B cell (primary cell): Measurements from ENCODE around the gene IL22RA1. TPM values are rescaled to one million over a fixed set of nuclear protein-coding genes. Genes with fewer than 3 reads are reported as not detected.

Experiments
- ATAC-seq: fragments of 200-7000 bp; cut with Tn5 transposase; one replicate; pipeline ENCODE4 v1.10.0; 2021; ENCODE audit warnings: low read depth, mild to moderate bottlenecking, moderate number of reproducible peaks, moderate library complexity
- CTCF ChIA-PET: fragments of 350-600 bp; sonication (Branson Sonifier 250); formaldehyde crosslinking; loops from one replicate; lab custom pipeline; 2021; ENCODE audit warnings: antibody characterized with exemption, inconsistent platforms; lab: Charles Lee
- POLR2A ChIA-PET: fragments of 350-600 bp; sonication (Branson Sonifier 250); formaldehyde crosslinking; loops from one replicate; lab custom pipeline; 2021; ENCODE audit warnings: antibody characterized with exemption; lab: Charles Lee
- DNase-seq: peaks from one replicate; pipeline ENCODE4 v3.0.0; 2013
- H2AFZ ChIP-seq: 2 replicates; pipeline ENCODE4 v1.6.1; 2012; ENCODE audit warnings: mild to moderate bottlenecking, low read depth, low read length; ENCODE audit not compliant: insufficient read depth, poor library complexity, severe bottlenecking
- H3K27ac ChIP-seq, 2 donors: 1 replicate in 1 of 2; 2 replicates in 1 of 2; pipeline ENCODE4 v1.5.1; 2012 to 2013; ENCODE audit warnings: low read length in 2 of 2, mild to moderate bottlenecking in 2 of 2, moderate library complexity in 1 of 2
- H3K27me3 ChIP-seq, 4 experiments: fragments of 200-600 bp in 1 of 4; sonication (generic) in 1 of 4; replicated peaks in 1 of 4; 1 replicate in 2 of 4; 2 replicates in 2 of 4; pipeline versions ENCODE4 v1.6.1 to v1.7.0; 2013 to 2016; ENCODE audit warnings: low read length in 3 of 4, mild to moderate bottlenecking in 2 of 4, mixed read lengths in 1 of 4, moderate library complexity in 1 of 4; ENCODE audit not compliant: insufficient read depth in 4 of 4, control insufficient read depth in 3 of 4; ENCODE audit errors: control extremely low read depth in 1 of 4
- H3K36me3 ChIP-seq, 2 experiments: replicated peaks in 1 of 2; 1 replicate in 1 of 2; 2 replicates in 1 of 2; pipeline versions ENCODE4 v1.6.1 to v1.7.1; 2013; ENCODE audit warnings: low read length in 1 of 2; ENCODE audit not compliant: insufficient read depth in 2 of 2, control insufficient read depth in 1 of 2; ENCODE audit errors: control extremely low read depth in 1 of 2, extremely low read depth in 1 of 2
- H3K4me1 ChIP-seq, 2 donors: fragments of 200-600 bp in 1 of 2; sonication (generic) in 1 of 2; 1 replicate in 1 of 2; 2 replicates in 1 of 2; pipeline versions ENCODE4 v1.5.1 to v1.6.1; 2013 to 2017; ENCODE audit warnings: low read length in 2 of 2; ENCODE audit not compliant: control insufficient read depth in 2 of 2, insufficient read depth in 2 of 2
- H3K4me2 ChIP-seq: replicated peaks from 2 replicates; pipeline ENCODE3; 2012; ENCODE audit warnings: mild to moderate bottlenecking, low read depth, low read length; ENCODE audit not compliant: poor library complexity, severe bottlenecking
- H3K4me3 ChIP-seq, 5 experiments: fragments of 200-600 bp in 1 of 5; sonication (generic) in 1 of 5; 1 replicate in 3 of 5; 2 replicates in 2 of 5; pipeline versions ENCODE4 v1.5.1 to v1.7.0; 2011 to 2016; ENCODE audit warnings: low read length in 4 of 5, mild to moderate bottlenecking in 4 of 5, low read depth in 2 of 5, control low read depth in 1 of 5, moderate library complexity in 1 of 5; ENCODE audit not compliant: insufficient read depth in 1 of 5; ENCODE audit errors: control extremely low read depth in 1 of 5, extremely low read depth in 1 of 5
- H3K79me2 ChIP-seq: fragments of 200-600 bp; sonication (generic); one replicate; pipeline ENCODE4 v1.6.0; 2016; ENCODE audit warnings: low read length; ENCODE audit not compliant: control insufficient read depth, insufficient read depth
- H3K9ac ChIP-seq: fragments of 200-600 bp; sonication (generic); 2 replicates; pipeline ENCODE4 v1.6.1; 2017; ENCODE audit warnings: mild to moderate bottlenecking, low read length, moderate library complexity
- H3K9me3 ChIP-seq, 3 donors: one replicate each; pipeline versions ENCODE4 v1.6.1 to v1.7.1; 2013; ENCODE audit warnings: low read length in 2 of 3; ENCODE audit not compliant: control insufficient read depth in 2 of 3, insufficient read depth in 1 of 3; ENCODE audit errors: control extremely low read depth in 1 of 3
- H4K20me1 ChIP-seq: 2 replicates; pipeline ENCODE4 v1.6.0; 2012; ENCODE audit warnings: mild to moderate bottlenecking, low read length; ENCODE audit not compliant: insufficient read depth, control insufficient read depth, poor library complexity, severe bottlenecking
- H3K27ac Mint-ChIP-seq: one replicate; pipeline ENCODE4 v1.8.0; 2021; ENCODE audit warnings: mixed read lengths
- H3K27me3 Mint-ChIP-seq: one replicate; pipeline ENCODE4 v1.8.0; 2021; ENCODE audit warnings: mixed read lengths
- H3K4me1 Mint-ChIP-seq: one replicate; pipeline ENCODE4 v1.8.0; 2021; ENCODE audit warnings: mixed read lengths
- H3K4me3 Mint-ChIP-seq: one replicate; pipeline ENCODE4 v1.8.0; 2021; ENCODE audit warnings: mixed read lengths
- H3K9me3 Mint-ChIP-seq: one replicate; pipeline ENCODE4 v1.8.0; 2022; ENCODE audit warnings: mixed read lengths; ENCODE audit not compliant: insufficient read depth
- CTCF ChIP-seq: fragments of 200-600 bp; IDR thresholded peaks from one replicate; pipeline ENCODE4 v1.8.0; 2022; ENCODE audit warnings: antibody characterized with exemption, mild to moderate bottlenecking
- EZH2 ChIP-seq: IDR thresholded peaks from 2 replicates; pipeline ENCODE4 v1.6.1; 2012; ENCODE audit warnings: borderline replicate concordance, low read depth, mild to moderate bottlenecking, moderate library complexity, low read length; ENCODE audit not compliant: insufficient read depth, poor library complexity, severe bottlenecking
- WGBS: methylation state at CpG from one replicate; pipeline ENCODE4 v1.1.5; 2013; ENCODE audit warnings: missing lambda C conversion rate; ENCODE audit not compliant: insufficient coverage; 5-methylcytosine and 5-hydroxymethylcytosine counted together
- intact Hi-C: fragments of 100-400 bp; cut with micrococcal nuclease; formaldehyde crosslinking; loops from one replicate; pipeline ENCODE4 v1.10.0; 2022
- polyA plus RNA-seq: library from polyadenylated mRNA; depleted of rRNA; stranded (reverse); fragments of >200 nt; gene quantifications from 2 replicates; pipeline ENCODE4 v1.2.3, GENCODE V29; 2012
- total RNA-seq, 2 donors: library from RNA; stranded (reverse); fragments of 120-200 nt in 1 of 2; gene quantifications; 1 replicate in 1 of 2; 2 replicates in 1 of 2; pipeline versions ENCODE4 v1.2.3 to v1.2.4, GENCODE V29; 2013 to 2022

IL22RA1 gene
- total and polyA plus RNA-seq, 2 donors (not counting 1 experiment from before 2014, with no cell fraction given): 0.10 TPM

DNA sequence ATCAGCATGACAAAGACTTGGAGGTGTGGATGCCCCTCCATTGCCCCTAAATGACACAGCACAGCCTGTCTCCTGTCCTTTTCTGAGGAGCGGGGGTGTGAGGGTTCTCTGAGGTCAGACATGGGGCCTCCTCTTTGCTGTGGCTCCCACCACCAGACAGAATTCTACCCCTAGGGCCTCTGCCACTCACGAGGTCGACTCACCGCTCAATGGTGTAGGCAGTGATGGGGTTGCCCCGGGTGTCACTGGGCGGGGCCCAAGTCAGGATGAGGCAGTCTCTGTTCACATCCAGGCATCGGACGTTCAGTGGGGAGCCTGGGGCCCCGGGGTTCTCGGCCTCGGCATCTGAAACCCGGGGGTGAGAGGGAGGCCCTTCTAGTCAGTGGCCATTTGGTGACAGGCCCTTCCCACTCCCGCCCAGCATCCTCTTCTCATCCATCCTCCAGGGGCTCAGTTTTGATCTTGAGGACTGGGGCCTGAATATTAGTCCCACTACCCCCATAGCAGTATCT, 50.9 kb downstream of the IL22RA1 start:
- no peak overlapping the region for H3K27ac ChIP-seq
- POLR2A ChIA-PET: no interaction called here
- no peaks in the 10 kb centered on the region for H3K9me3 ChIP-seq
- Mint-ChIP-seq H3K27me3 (peaks cover 21% of the 10 kb centered on the region), H3K4me1 (no peaks in the 10 kb centered on the region), H3K9me3 (no peaks in the 10 kb centered on the region), H3K27ac (no peak overlapping the region), H3K4me3 (no peak overlapping the region)
- peaks cover 0 to 2% (median 0%) of the 10 kb centered on the region in 4 experiments for H3K27me3 ChIP-seq
- 91% methylated on average over 8 of the region's 13 CpGs for WGBS
- ATAC-seq (no peak), DNase-seq (no peak)
- no peak overlapping the region for H3K4me2 ChIP-seq
- H3K36me3 ChIP-seq: no peaks in the 10 kb centered on the region
- H3K79me2 ChIP-seq: no peaks in the 10 kb centered on the region
- CTCF ChIA-PET: no interaction called here
- no peaks in the 10 kb centered on the region for H3K4me1 ChIP-seq
- intact Hi-C loops: no loop called here
- H2AFZ ChIP-seq: no peak overlapping the region
- no peaks in the 10 kb centered on the region for H4K20me1 ChIP-seq
- H3K4me3 ChIP-seq: no peak overlapping the region
- no peak for TF ChIP-seq CTCF
- no peak overlapping the region for H3K9ac ChIP-seq

DNA sequence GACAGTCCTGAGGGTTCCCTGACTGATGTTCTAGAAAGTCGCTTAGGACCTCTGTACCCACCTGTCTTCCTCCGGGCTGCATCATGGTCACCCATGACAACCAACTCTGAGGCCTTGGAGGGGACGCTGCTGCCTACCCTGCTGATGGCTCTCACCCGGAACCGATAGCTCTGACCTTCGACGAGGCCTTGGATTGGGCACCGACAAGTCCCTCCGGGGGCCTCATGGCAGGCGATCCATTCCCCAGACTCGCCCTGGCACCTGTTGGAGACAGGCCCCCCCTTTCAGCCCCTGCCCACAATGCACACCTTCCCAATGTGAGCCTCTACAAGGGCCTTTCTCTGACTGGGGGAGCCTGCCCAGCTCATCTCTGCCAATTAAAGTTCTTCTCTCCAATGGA, 52.2 kb downstream of the IL22RA1 start:
- no peak overlapping the region for H3K27ac Mint-ChIP-seq
- no peaks in the 10 kb centered on the region for H3K4me1 Mint-ChIP-seq
- Histone ChIP-seq H3K27me3 (peaks cover 0 to 2% (median 0%) of the 10 kb centered on the region in 4 experiments), H2AFZ (no peak overlapping the region), H3K79me2 (no peaks in the 10 kb centered on the region), H3K4me2 (no peak overlapping the region), H3K36me3 (no peaks in the 10 kb centered on the region), H3K9ac (no peak overlapping the region), H3K4me3 (no peak overlapping the region), H3K9me3 (no peaks in the 10 kb centered on the region), H3K4me1 (no peaks in the 10 kb centered on the region), H4K20me1 (no peaks in the 10 kb centered on the region), H3K27ac (no peak overlapping the region)
- ChIA-PET POLR2A (no interaction called here), CTCF (no interaction called here)
- WGBS: 94% methylated on average over 11 of the region's 11 CpGs
- no peaks in the 10 kb centered on the region for H3K9me3 Mint-ChIP-seq
- TF ChIP-seq CTCF: no peak
- TF ChIP-seq EZH2: no peak
- intact Hi-C loops: no loop called here
- H3K27me3 Mint-ChIP-seq: peaks cover 18% of the 10 kb centered on the region
- DNase-seq (no peak), ATAC-seq (no peak)
- H3K4me3 Mint-ChIP-seq: no peak overlapping the region
